Stomach (tissue), 9 donors: ENCODE data around the gene DHCR24. TPM values are rescaled to one million over a fixed set of nuclear protein-coding genes. Genes with fewer than 3 reads are reported as not detected.
"Not testable (repeated sequence)": the region's sequence is repeated elsewhere in the genome, so short reads cannot be mapped to it uniquely, and the experiment has no call there.

ENCODE experiments used
- DNase-seq, 2 donors: peaks; one replicate each; pipeline versions ENCODE4 v3.0.0 to v3.0.0-alpha.2; 2013 to 2019
- H3K27ac ChIP-seq, 5 donors: fragments of 200-600 bp in 4 of 5; sonication (generic) in 4 of 5; one replicate each; pipeline ENCODE4 v1.5.1; 2013 to 2019; ENCODE audit warnings: mild to moderate bottlenecking in 1 of 5, moderate library complexity in 1 of 5
- H3K27me3 ChIP-seq, 3 donors: fragments of 200-600 bp; sonication (generic); one replicate each; pipeline ENCODE4 v1.5.1; 2017 to 2019; ENCODE audit warnings: mixed run types in 1 of 3
- H3K36me3 ChIP-seq, 4 donors: fragments of 200-600 bp; sonication (generic); 1 replicate in 3 of 4; 2 replicates in 1 of 4; pipeline ENCODE4 v1.5.1; 2016 to 2019
- H3K4me1 ChIP-seq, 4 donors: fragments of 200-600 bp; sonication (generic); one replicate each; pipeline ENCODE4 v1.5.1; 2016 to 2019
- H3K4me3 ChIP-seq, 4 donors: fragments of 200-600 bp; sonication (generic) in 3 of 4; one replicate each; pipeline ENCODE4 v1.5.1; 2016 to 2019; ENCODE audit warnings: mild to moderate bottlenecking in 1 of 4
- H3K9me3 ChIP-seq, 4 donors: fragments of 200-600 bp; sonication (generic); one replicate each; pipeline ENCODE4 v1.5.1; 2016 to 2019
- EP300 ChIP-seq: sonication (generic); formaldehyde crosslinking; IDR thresholded peaks from one replicate; pipeline ENCODE4 v1.6.1; 2017; ENCODE audit warnings: antibody characterized with exemption
- POLR2A ChIP-seq, 4 donors: fragments of 450-650 bp; IDR thresholded peaks; one replicate each; pipeline ENCODE4 v1.6.1; 2016; ENCODE audit warnings: antibody characterized with exemption in 4 of 4, control low read depth in 2 of 4, mild to moderate bottlenecking in 1 of 4, moderate library complexity in 1 of 4
- POLR2AphosphoS5 ChIP-seq, 3 donors: sonication (generic); formaldehyde crosslinking; IDR thresholded peaks; one replicate each; pipeline ENCODE4 v1.6.1; 2016; ENCODE audit warnings: antibody characterized with exemption in 3 of 3
- WGBS, 5 donors: extraction: QIAGEN DNeasy Blood & Tissue Kit in 3 of 5; methylation state at CpG; one replicate each; pipeline versions ENCODE4 v1.1.5 to v1.1.7; 2013 to 2018; 5-methylcytosine and 5-hydroxymethylcytosine counted together
- intact Hi-C: fragments of 100-400 bp; cut with DNase I; formaldehyde crosslinking; loops from one replicate; pipeline ENCODE4 v1.15.1; 2023; ENCODE audit warnings: low total_unique reads
- polyA plus RNA-seq, 3 donors: library from polyadenylated mRNA; stranded (reverse); fragments of 200-250 nt; gene quantifications; one replicate each; pipeline ENCODE4 v1.2.3, GENCODE V29; 2013
- total RNA-seq, 5 donors: library from RNA; depleted of rRNA; stranded (reverse); fragments of >200 nt; gene quantifications; one replicate each; pipeline versions ENCODE4 v1.1.0 to v1.2.3, GENCODE V29; 2014 to 2016
- TF ChIP-seq, protein P1 (sequence below), 7 experiments: fragments of 450-650 bp in 4 of 7; fragments of 200-600 bp in 3 of 7; sonication (generic) in 3 of 7; IDR thresholded peaks; one replicate each; pipeline ENCODE4 v1.5.1; 2016 to 2019; ENCODE audit warnings: antibody characterized with exemption in 7 of 7, control low read depth in 2 of 7, mild to moderate bottlenecking in 1 of 7
- donor health status: healthy with polysubstance abuse.
- donor health status: Bipolar disorder and iron deficiency.
- donor health status: healthy.

DHCR24 gene
- total and polyA plus RNA-seq, 8 donors = 20.0 to 347 (median 69.0) TPM

DNA sequence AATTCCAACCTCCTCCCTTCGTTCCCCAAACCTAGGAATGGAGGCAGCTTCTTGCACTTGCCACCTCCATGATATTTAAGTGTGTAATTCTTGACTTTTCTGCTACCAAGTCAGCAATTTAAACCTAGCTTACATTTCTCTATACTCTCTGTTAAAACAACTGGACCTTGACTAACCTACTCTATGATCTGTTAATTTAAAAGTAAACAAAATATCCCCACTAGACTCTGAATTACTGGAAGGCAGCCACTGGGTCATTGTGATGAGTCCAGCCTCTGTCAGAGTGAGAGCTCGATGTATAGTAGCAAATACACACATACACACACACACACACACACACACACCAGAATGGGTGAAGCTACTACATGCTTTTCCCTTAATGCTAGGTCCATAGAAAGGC lies 40.0 kb upstream of the DHCR24 start:
- peak in 1 of 2 donors; percentile 35 for DNase-seq
- no peak overlapping the region for H3K4me3 ChIP-seq
- WGBS, 5 donors = 59 to 74% (median 61%) methylated on average over 2 of the region's 2 CpGs
- no peaks in the 10 kb centered on the region for H3K4me1 ChIP-seq
- intact Hi-C loops = no loop called here
- no peaks in the 10 kb centered on the region for H3K36me3 ChIP-seq
- no peaks in the 10 kb centered on the region for H3K9me3 ChIP-seq
- H3K27me3 ChIP-seq = no peaks in the 10 kb centered on the region
- TF ChIP-seq, protein P1, sequence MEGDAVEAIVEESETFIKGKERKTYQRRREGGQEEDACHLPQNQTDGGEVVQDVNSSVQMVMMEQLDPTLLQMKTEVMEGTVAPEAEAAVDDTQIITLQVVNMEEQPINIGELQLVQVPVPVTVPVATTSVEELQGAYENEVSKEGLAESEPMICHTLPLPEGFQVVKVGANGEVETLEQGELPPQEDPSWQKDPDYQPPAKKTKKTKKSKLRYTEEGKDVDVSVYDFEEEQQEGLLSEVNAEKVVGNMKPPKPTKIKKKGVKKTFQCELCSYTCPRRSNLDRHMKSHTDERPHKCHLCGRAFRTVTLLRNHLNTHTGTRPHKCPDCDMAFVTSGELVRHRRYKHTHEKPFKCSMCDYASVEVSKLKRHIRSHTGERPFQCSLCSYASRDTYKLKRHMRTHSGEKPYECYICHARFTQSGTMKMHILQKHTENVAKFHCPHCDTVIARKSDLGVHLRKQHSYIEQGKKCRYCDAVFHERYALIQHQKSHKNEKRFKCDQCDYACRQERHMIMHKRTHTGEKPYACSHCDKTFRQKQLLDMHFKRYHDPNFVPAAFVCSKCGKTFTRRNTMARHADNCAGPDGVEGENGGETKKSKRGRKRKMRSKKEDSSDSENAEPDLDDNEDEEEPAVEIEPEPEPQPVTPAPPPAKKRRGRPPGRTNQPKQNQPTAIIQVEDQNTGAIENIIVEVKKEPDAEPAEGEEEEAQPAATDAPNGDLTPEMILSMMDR (IDR thresholded peaks at IDR 0.05) = no peak
- no peak overlapping the region for H3K27ac ChIP-seq

DNA sequence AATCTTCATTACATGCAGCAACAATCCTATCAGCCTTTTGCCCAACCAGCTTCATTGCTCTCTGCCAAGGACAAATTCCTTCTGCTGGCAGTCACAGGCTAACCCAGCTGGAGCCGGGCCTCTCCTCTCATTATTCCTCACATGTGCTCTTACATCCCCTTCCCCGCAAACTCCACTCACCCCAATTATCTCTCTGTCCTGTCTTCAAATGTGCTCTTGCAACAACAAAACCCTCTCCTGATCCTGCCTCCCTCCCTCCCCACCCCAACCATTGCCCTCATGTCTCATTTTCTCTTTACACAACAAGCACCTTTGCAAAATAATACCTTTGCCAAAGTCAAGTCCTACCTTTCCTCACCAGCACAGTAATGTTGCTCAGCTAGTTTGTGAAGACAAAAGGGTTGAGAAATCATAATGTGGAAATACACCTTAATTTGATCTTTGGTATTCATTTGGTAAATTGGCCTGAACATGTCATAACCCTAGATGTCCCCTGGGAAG lies 36.0 kb upstream of the DHCR24 start:
- Histone ChIP-seq H3K4me1 (no peaks in the 10 kb centered on the region), H3K27me3 (no peaks in the 10 kb centered on the region), H3K4me3 (no peak overlapping the region), H3K27ac (peak overlapping the region; percentile 31 to 70 (median 49)), H3K9me3 (no peaks in the 10 kb centered on the region), H3K36me3 (no peaks in the 10 kb centered on the region)
- DNase-seq = peak; percentile 31 to 33
- no peak for TF ChIP-seq EP300
- no peak for TF ChIP-seq POLR2AphosphoS5 (IDR thresholded peaks at IDR 0.05)
- no peak for TF ChIP-seq POLR2A (IDR thresholded peaks at IDR 0.05)
- TF ChIP-seq, protein P1 (IDR thresholded peaks at IDR 0.05) = no peak
- WGBS, 5 donors = 37 to 55% (median 41%) methylated on average over 2 of the region's 2 CpGs
- intact Hi-C loops = no loop called here

DNA sequence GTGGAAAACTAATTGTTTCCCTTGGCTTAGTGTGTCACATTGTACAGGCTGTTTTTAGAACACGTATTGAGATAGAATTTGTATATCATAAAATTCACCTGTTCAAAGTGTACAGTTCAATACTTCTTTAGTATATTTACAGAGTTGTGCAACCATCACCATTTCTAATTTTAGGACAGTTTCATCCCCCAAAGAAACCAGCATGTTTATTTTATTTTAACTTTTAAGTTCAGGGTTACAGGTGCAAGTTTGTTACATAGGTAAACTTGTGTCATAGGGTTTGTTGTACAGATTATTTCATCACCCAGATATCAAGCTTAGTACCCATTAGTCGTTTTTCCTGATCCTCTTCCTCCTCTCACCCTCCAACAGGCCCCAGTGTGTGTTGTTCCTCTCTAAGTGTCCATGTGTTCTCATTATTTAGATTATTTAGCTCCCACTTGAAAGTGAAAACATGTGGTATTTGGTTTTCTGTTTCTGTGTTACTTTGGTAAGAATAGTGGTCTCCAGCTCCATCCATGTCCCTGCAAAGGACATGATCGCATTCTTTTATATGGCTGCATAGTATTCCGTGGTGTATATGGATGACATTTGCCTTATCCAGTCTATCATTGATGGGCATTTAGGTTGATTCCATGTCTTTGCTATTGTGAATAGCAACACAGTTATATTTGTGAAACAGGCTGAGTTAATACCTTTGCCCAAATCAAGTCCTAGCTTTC lies 35.2 kb upstream of the DHCR24 start:
- WGBS, 5 donors = 69 to 82% (median 75%) methylated on average over 4 of the region's 4 CpGs

DNA sequence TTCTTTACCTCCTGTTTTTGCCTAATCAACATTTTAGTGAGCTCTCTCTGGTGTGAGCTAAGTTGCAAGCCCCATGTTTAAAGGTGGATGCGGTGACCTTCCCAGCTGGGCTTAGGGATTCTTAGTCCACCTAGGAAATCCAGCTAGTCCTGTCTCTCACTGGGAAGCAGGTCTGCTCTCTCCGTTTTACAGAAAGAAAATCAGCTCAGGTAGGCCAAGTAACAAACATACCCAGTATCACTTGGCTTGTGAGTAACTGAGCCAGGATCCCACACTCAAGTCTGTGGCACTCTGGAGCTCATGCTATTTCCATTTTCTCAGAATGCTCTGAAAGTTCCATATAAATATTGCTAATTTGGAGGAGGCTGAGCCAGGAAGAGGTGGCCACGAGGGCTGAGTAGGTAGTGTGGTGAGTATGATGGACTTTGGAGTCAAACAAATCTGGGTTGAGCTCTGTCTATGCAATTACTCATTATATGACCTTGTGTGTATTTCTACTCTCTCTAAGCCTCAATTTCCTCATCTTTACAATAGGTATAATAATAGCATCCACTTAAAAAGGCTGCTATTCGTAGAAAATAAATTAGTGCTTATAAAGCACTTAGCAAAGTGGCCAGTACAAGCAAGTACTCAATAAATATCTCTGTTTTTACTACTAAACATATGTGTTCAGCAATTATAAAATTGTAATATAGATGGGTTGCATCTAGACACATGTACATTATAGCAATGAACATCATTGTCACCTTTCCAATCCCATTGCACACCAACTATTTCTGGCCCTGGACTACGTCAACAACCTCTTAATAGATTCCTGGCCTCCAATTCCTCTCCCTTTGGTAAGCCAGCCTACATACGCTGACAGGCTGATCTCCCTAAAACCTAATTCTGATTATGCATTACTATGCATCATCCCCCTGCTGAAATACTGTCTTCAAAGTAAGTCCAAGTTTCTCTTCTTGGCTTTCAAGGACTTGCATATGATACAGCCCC lies 32.7 kb upstream of the DHCR24 start:
- DNase-seq = peak in 1 of 2 donors; percentile 19
- Histone ChIP-seq H3K9me3 (no peaks in the 10 kb centered on the region), H3K4me3 (no peak overlapping the region), H3K27me3 (no peaks in the 10 kb centered on the region), H3K27ac (no peak overlapping the region), H3K4me1 (no peaks in the 10 kb centered on the region), H3K36me3 (no peaks in the 10 kb centered on the region)
- TF ChIP-seq POLR2AphosphoS5 (IDR thresholded peaks at IDR 0.05) (no peak), POLR2A (IDR thresholded peaks at IDR 0.05) (no peak), EP300 (no peak)
- TF ChIP-seq, protein P1 (IDR thresholded peaks at IDR 0.05) = no peak
- intact Hi-C loops = no loop called here
- 74 to 82% (median 76%) methylated on average over 6 of the region's 6 CpGs for WGBS, 5 donors

More for the DNA sequence above, 35.2 kb upstream of the DHCR24 start:
- intact Hi-C loops = no loop called here
- Histone ChIP-seq H3K9me3 (no peaks in the 10 kb centered on the region), H3K4me1 (no peaks in the 10 kb centered on the region), H3K27ac (peak overlapping the region in 4 of 5 donors; percentile 31 to 59 (median 46)), H3K27me3 (no peaks in the 10 kb centered on the region), H3K4me3 (no peak overlapping the region), H3K36me3 (no peaks in the 10 kb centered on the region)
- TF ChIP-seq POLR2A (IDR thresholded peaks at IDR 0.05) (no peak), EP300 (no peak), POLR2AphosphoS5 (IDR thresholded peaks at IDR 0.05) (no peak)
- TF ChIP-seq, protein P1 (IDR thresholded peaks at IDR 0.05) = no peak
- no peak for DNase-seq

DNA sequence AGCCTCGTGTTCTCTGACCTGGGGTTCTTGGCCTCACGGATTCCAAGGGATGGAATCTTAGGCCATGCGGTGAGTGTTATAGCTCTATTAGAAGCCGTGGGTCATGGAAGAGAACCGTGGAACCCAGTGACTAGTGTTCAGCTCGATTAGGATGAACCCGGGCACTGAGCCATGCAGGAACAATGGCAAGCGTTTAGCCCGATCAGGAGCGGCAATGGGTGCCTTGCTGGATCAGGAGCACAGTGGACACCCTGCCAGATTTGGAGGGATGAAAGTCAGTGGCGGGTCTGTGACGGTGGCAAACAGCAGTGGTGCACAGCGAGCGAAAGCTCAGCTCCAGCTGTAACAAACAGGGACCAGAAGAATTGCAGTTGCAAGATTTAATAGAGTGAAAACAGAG lies 24.1 kb upstream of the DHCR24 start:
- H3K27ac ChIP-seq, H3K4me1 ChIP-seq, H3K4me3 ChIP-seq, intact Hi-C loops, H3K9me3 ChIP-seq, DNase-seq, H3K36me3 ChIP-seq, H3K27me3 ChIP-seq: not testable (repeated sequence)
- 84 to 96% (median 91%) methylated on average over 10 to 14 of the region's 14 CpGs for WGBS, 5 donors
